Upper lobe of left lung (tissue), 4 donors: ENCODE data around the gene LCN12.

Source experiments
- POLR2A ChIP-seq, 4 donors: fragments of 450-650 bp; IDR thresholded peaks; one replicate each; pipeline ENCODE4 v1.5.1; 2016 to 2017; ENCODE audit warnings: antibody characterized with exemption in 4 of 4, mild to moderate bottlenecking in 2 of 4
- POLR2AphosphoS5 ChIP-seq, 2 donors: sonication (generic); formaldehyde crosslinking; IDR thresholded peaks; one replicate each; pipeline ENCODE4 v1.5.1; 2017; ENCODE audit warnings: antibody characterized with exemption in 2 of 2
- TF ChIP-seq, protein P1 (sequence below), 6 experiments: fragments of 450-650 bp in 4 of 6; fragments of 200-600 bp in 2 of 6; sonication (generic) in 2 of 6; IDR thresholded peaks; one replicate each; pipeline ENCODE4 v1.5.1; 2016 to 2019; ENCODE audit warnings: antibody characterized with exemption in 6 of 6

DNA sequence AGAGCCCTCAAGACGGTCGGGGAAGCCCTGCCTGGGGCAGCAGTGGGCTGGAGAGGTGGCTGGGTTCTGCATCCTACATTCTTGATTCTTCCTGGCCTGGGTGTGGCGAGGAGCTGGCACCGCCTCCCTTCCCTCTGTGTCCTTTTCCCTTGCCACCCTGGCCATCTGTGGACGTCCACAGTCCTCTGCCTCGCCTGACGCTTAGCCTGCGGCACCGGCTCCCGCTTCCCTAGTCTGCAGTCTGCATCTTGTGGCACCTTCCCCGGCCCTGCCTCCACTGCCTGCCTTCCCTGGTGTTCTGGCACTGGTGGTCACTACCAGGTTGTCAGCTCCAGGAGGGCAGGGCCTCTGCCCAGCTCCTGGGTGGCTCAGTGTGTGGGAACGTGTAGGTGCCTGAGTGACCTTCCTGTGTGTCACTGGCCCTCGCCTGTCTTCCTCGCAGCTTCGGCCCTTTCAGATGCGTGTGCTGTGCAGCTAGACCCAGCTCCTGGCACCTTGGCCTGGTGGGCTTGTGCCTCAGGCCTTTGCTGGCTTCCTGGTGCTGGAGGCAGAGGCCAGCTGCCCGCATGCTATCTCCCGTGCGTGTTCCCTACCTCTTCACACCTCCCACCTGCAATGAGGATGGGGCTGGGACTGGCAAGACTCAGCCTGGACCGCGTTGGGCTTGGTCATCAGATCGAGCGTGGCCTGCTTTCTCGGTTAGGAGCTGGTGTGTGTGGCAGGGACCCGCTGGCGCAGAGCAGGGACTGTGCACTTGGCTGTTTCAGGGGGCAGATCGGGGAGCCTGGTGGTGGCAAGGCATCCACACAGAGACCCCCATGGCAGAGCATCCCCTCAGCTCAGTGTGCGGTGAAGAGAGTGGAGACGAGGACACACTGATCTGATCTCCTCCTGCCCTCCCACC lies 44.8 kb upstream of the LCN12 start:
- no peak for TF ChIP-seq POLR2A (IDR thresholded peaks at IDR 0.05)
- TF ChIP-seq POLR2AphosphoS5 (IDR thresholded peaks at IDR 0.05), result no peak
- TF ChIP-seq, protein P1, sequence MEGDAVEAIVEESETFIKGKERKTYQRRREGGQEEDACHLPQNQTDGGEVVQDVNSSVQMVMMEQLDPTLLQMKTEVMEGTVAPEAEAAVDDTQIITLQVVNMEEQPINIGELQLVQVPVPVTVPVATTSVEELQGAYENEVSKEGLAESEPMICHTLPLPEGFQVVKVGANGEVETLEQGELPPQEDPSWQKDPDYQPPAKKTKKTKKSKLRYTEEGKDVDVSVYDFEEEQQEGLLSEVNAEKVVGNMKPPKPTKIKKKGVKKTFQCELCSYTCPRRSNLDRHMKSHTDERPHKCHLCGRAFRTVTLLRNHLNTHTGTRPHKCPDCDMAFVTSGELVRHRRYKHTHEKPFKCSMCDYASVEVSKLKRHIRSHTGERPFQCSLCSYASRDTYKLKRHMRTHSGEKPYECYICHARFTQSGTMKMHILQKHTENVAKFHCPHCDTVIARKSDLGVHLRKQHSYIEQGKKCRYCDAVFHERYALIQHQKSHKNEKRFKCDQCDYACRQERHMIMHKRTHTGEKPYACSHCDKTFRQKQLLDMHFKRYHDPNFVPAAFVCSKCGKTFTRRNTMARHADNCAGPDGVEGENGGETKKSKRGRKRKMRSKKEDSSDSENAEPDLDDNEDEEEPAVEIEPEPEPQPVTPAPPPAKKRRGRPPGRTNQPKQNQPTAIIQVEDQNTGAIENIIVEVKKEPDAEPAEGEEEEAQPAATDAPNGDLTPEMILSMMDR (IDR thresholded peaks at IDR 0.05), result no peak
